Measurements from ENCODE around the gene RPL27A.

The RPL27A gene

DNA sequence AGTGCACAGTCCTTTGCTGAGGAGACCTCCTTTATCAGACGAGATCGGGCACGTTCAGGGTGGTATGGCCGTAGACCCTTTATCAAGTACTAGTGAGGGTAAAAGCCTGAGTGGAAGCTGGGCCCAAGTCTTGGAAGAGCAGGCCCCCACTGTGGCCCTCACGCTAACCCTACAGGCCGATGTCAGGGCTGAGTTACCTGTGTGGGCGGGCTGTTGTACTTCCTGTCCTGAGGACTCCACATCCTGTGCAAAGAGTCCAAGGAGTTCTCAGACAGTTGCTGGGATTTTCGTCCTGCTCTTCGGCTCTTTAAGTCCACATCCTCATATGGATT is 34.9 kb downstream of the RPL27A start:
- no peak overlapping the region for H3K4me3 ChIP-seq (ENCODE audit: low read depth, low read length)
- TF ChIP-seq, protein P1, sequence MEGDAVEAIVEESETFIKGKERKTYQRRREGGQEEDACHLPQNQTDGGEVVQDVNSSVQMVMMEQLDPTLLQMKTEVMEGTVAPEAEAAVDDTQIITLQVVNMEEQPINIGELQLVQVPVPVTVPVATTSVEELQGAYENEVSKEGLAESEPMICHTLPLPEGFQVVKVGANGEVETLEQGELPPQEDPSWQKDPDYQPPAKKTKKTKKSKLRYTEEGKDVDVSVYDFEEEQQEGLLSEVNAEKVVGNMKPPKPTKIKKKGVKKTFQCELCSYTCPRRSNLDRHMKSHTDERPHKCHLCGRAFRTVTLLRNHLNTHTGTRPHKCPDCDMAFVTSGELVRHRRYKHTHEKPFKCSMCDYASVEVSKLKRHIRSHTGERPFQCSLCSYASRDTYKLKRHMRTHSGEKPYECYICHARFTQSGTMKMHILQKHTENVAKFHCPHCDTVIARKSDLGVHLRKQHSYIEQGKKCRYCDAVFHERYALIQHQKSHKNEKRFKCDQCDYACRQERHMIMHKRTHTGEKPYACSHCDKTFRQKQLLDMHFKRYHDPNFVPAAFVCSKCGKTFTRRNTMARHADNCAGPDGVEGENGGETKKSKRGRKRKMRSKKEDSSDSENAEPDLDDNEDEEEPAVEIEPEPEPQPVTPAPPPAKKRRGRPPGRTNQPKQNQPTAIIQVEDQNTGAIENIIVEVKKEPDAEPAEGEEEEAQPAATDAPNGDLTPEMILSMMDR (IDR thresholded peaks at IDR 0.05; ENCODE audit: low read depth, low read length, missing control alignments) = no peak
- no peak for DNase-seq (ENCODE audit: low read depth)
- in situ Hi-C loops (cut with HindIII; ENCODE audit: low sequenced_read_pairs) = no loop called here

DNA sequence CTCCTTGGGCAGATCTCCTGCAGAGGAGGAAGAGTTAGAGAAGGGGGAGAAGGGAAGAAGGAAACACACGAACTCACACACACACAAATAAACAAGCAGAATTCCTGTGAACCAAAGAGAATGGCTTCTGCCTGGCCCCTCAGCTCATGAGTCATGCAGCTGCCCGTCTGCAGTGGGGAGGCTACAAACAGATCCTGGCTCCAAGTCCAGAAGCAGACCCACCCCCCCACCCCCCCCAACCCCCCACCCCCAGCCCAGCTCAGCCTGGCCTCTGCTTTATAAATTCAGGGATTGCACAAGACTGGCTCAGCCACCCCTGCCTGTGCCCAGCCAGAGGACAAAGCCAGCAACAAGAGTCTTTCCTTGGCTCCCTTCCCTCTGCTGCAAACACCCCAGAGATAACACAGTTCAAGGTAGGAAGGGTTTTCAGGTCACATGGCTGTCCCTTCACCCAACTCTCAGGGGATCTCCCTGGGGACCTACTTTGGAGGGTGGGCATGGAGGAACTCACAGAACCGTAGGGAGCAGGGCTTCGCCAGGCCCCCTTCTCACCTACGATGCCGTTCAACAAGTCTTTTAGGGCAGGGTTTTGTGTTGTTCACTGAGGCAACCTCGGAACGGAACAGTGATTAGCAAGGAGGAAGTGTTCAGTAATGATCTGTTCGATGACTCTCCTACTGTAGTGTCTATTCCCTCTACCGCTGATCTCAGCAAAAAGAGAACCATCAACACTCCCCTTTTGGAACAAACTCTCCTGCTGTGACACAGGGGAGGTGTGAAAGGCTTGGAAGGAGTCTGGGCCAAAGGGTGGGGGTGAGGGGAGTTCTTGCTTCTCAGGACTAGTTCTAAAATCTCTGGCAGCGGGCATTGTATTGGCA is 35.5 kb downstream of the RPL27A start:
- in situ Hi-C loops (cut with HindIII; ENCODE audit: low sequenced_read_pairs) = no loop called here

DNA sequence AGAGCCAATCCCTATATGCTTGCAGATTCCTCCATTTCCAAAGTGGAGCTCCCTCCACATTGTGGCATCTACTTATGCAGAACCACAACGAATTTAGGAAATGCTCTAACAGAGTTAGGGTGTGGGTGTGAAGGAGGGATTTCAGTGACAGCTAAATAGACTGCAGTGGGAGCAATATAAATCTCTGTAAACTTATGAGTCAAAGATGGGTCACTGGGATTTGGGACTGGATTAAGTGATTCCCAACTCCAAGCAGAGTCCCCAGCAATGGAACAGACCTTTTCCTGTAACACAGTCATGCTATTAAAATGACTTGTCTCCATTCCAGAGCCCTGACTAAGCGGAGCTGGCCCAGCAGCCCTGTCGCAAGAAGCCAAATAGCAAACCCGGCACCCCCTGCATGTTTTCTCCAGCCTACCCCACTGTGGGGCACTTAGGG is 36.6 kb downstream of the RPL27A start:
- H3K4me3 ChIP-seq (ENCODE audit: low read depth, low read length) = no peak overlapping the region
- TF ChIP-seq, protein P1 (IDR thresholded peaks at IDR 0.05; ENCODE audit: low read depth, low read length, missing control alignments) = no peak
- in situ Hi-C loops (cut with HindIII; ENCODE audit: low sequenced_read_pairs) = no loop called here

More for the DNA sequence above, 35.5 kb downstream of the RPL27A start:
- H3K4me3 ChIP-seq (ENCODE audit: low read depth, low read length) = no peak overlapping the region
- TF ChIP-seq, protein P1 (IDR thresholded peaks at IDR 0.05; ENCODE audit: low read depth, low read length, missing control alignments) = no peak
- peak; percentile 71 for DNase-seq (ENCODE audit: low read depth)

DNA sequence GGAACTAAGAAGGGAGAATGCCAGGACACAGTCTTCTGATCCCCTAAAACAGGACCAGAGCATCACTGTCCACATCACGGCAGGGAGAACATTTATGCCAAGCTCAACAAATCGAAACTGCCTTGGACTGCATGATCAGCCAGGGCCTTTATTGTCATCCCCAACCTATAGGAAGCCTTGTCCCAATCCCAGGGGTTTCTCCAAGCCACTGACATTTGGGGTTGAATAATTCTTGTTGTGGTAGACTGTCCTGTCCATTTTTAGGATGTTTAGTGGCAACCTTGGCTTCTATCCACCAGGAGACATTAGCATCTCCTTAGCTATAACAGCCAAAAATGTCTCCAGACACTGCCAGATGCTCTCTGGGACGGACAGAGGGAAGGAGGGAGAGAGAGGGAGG is 37.1 kb downstream of the RPL27A start:
- in situ Hi-C loops (cut with HindIII; ENCODE audit: low sequenced_read_pairs) = no loop called here
- no peak overlapping the region for H3K4me3 ChIP-seq (ENCODE audit: low read depth, low read length)
- DNase-seq (ENCODE audit: low read depth) = no peak
- TF ChIP-seq, protein P1 (IDR thresholded peaks at IDR 0.05; ENCODE audit: low read depth, low read length, missing control alignments) = no peak

More for the DNA sequence above, 36.6 kb downstream of the RPL27A start:
- DNase-seq (ENCODE audit: low read depth) = no peak

DNA sequence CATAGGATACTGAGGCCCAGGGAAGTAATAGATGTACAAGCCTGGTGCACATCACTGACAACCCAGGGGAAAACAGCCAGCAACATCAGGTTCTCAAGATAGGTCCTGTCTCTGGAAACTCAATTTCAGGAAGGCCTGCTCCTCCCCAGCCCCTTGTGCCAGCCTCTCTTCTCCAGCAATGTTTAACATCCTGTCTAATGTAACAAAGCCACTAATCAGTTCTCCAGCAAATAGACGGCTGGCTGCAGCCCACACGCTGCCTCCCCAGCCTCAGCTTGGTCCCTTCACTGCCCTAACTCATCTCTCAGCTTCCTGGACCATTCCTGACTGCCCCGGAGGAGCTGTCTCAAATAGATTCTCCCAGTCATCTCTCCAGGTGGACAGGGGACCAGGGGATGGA is 37.8 kb downstream of the RPL27A start:
- no peak for DNase-seq (ENCODE audit: low read depth)
- in situ Hi-C loops (cut with HindIII; ENCODE audit: low sequenced_read_pairs) = no loop called here
- H3K4me3 ChIP-seq (ENCODE audit: low read depth, low read length) = no peak overlapping the region
- TF ChIP-seq, protein P1 (IDR thresholded peaks at IDR 0.05; ENCODE audit: low read depth, low read length, missing control alignments) = no peak

DNA sequence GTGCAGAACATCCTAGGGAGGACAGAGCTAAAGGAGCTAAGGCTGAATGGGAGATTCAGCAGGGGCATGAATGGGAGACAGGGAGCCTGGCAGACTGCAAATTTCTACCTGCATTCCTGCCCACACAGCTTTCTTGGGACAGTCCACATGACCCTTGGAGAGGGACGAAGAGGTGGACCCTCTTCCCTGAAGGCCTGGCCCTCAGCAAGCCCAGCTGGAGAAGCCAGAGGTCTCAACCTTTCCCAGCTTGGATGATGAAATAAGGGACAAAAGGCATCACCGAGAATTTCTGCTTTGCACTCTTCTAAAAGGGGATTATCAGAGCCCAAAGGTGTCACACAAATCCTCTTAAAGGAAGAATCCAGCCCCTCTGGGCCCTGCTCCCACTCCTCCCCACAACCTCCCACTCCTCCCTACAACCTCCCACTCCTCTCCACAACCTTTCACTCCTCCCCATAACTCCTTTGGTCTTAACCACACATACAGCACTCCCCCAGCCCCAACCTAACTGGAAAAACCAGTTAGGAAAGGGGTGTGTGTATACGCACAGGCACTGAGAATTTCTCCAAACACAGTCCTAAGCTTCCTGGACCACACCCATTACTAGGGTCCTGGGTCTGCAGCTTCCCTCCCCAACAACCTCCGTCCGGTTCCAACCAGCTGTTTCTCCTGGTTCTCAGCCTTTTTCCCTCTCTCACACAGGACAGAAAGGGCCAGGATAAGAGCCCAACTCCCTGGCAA is 38.4 kb downstream of the RPL27A start:
- TF ChIP-seq, protein P1 (IDR thresholded peaks at IDR 0.05; ENCODE audit: low read depth, low read length, missing control alignments) = no peak
- no peak overlapping the region for H3K4me3 ChIP-seq (ENCODE audit: low read depth, low read length)
- DNase-seq (ENCODE audit: low read depth) = no peak
- in situ Hi-C loops (cut with HindIII; ENCODE audit: low sequenced_read_pairs) = no loop called here

Data from astrocyte of the cerebellum (primary cell).